MM.1S (cell line): Measurements from ENCODE around the gene FOXI1.

Experiments used
- DNase-seq: peaks from one replicate; pipeline ENCODE4 v3.0.0-alpha.2; 2015
- H2AFZ ChIP-seq: fragments of 300-600 bp; sonication (generic); 2 replicates; pipeline ENCODE4 v1.6.0; 2016; ENCODE audit warnings: antibody characterized with exemption, low read length
- H3F3A ChIP-seq: fragments of 300-600 bp; sonication (generic); 2 replicates; pipeline ENCODE4 v1.6.1; 2016; ENCODE audit warnings: mild to moderate bottlenecking, antibody characterized with exemption, low read length, moderate library complexity, mixed read lengths; ENCODE audit not compliant: insufficient read depth
- H3K27ac ChIP-seq: fragments of 300-600 bp; sonication (generic); 2 replicates; pipeline ENCODE4 v1.5.1; 2016; ENCODE audit warnings: mild to moderate bottlenecking, low read length
- H3K27me3 ChIP-seq: fragments of 300-600 bp; sonication (generic); replicated peaks from 2 replicates; pipeline ENCODE4 v1.6.0; 2016; ENCODE audit warnings: low read length; ENCODE audit not compliant: insufficient read depth
- H3K36me3 ChIP-seq: fragments of 300-600 bp; sonication (generic); replicated peaks from 2 replicates; pipeline ENCODE4 v1.6.1; 2016; ENCODE audit warnings: mild to moderate bottlenecking, low read length, mixed read lengths; ENCODE audit not compliant: insufficient read depth
- H3K4me1 ChIP-seq: fragments of 300-600 bp; sonication (generic); 2 replicates; pipeline ENCODE4 v1.6.1; 2016; ENCODE audit warnings: low read length, mixed read lengths
- H3K4me2 ChIP-seq: fragments of 300-600 bp; sonication (generic); 2 replicates; pipeline ENCODE4 v1.6.0; 2016; ENCODE audit warnings: low read depth, low read length
- H3K4me3 ChIP-seq: fragments of 300-600 bp; sonication (generic); 2 replicates; pipeline ENCODE4 v1.5.1; 2016; ENCODE audit warnings: low read length, mixed read lengths
- H3K79me2 ChIP-seq: fragments of 300-600 bp; sonication (generic); 2 replicates; pipeline ENCODE4 v1.6.1; 2016; ENCODE audit warnings: mixed run types, low read length, mixed read lengths
- H3K9ac ChIP-seq: fragments of 300-600 bp; sonication (generic); 2 replicates; pipeline ENCODE4 v1.6.1; 2016; ENCODE audit warnings: low read length, mixed read lengths
- H3K9me2 ChIP-seq: fragments of 300-600 bp; sonication (generic); replicated peaks from 2 replicates; pipeline ENCODE4 v1.6.1; 2016; ENCODE audit warnings: mild to moderate bottlenecking, low read length, mixed read lengths; ENCODE audit not compliant: insufficient read depth
- H3K9me3 ChIP-seq: fragments of 300-600 bp; sonication (generic); replicated peaks from 2 replicates; pipeline ENCODE4 v1.6.1; 2016; ENCODE audit warnings: mild to moderate bottlenecking, low read length, mixed read lengths; ENCODE audit not compliant: insufficient read depth
- H4K20me1 ChIP-seq: fragments of 300-600 bp; sonication (generic); 2 replicates; pipeline ENCODE4 v1.6.1; 2016; ENCODE audit warnings: mild to moderate bottlenecking, low read length, moderate library complexity, mixed read lengths; ENCODE audit not compliant: insufficient read depth
- CTCF ChIP-seq: fragments of 300-600 bp; sonication (generic); IDR thresholded peaks from 2 replicates; pipeline ENCODE4 v1.5.1; 2016; ENCODE audit warnings: antibody characterized with exemption, low read length, mixed read lengths
- EZH2 ChIP-seq: fragments of 300-600 bp; sonication (generic); optimal IDR thresholded peaks from 2 replicates; pipeline ENCODE3; 2017; ENCODE audit warnings: low read depth, mild to moderate bottlenecking, antibody characterized with exemption, low read length, mixed read lengths
- EZH2phosphoT487 ChIP-seq: fragments of 300-600 bp; sonication (generic); IDR thresholded peaks from 2 replicates; pipeline ENCODE4 v1.6.1; 2018; ENCODE audit warnings: antibody characterized with exemption, low read length

Gene FOXI1

GRCh38 chr5:170105642-170106611, at the start of gene FOXI1:
Gene FOXI1 (plus strand): TSS chr5:170105897. CDS start chr5:170105958, 61 bp downstream.
- Histone ChIP-seq H3K9ac (no peak within 1 kb of the TSS), H3F3A (no peaks in the 10 kb centered on the region), H3K9me2 (no peaks in the 10 kb centered on the region), H4K20me1 (no peaks in the 10 kb centered on the region), H2AFZ (no peak within 1 kb of the TSS), H3K27ac (no peak within 1 kb of the TSS), H3K9me3 (no peaks in the 10 kb centered on the region), H3K36me3 (no peaks in the 10 kb centered on the region), H3K4me1 (no peaks in the 10 kb centered on the region), H3K27me3 (no peaks in the 10 kb centered on the region), H3K4me3 (no peak within 1 kb of the TSS), H3K79me2 (no peaks in the 10 kb centered on the region), H3K4me2 (no peak within 1 kb of the TSS)
- no peak for TF ChIP-seq CTCF
- TF ChIP-seq EZH2phosphoT487: no peak
- no peak for TF ChIP-seq EZH2
- DNase-seq: no peak

- no peak for DNase-seq
- H3K36me3 ChIP-seq: no peaks in the 10 kb centered on the region
- H3K27ac ChIP-seq: no peak overlapping the region
- H3K4me3 ChIP-seq: no peak overlapping the region
- no peak for TF ChIP-seq CTCF
- no peak for TF ChIP-seq EZH2
- no peak for TF ChIP-seq EZH2phosphoT487
- no peaks in the 10 kb centered on the region for H3K79me2 ChIP-seq
- H3K4me1 ChIP-seq: no peaks in the 10 kb centered on the region
- no peak overlapping the region for H2AFZ ChIP-seq
- no peaks in the 10 kb centered on the region for H3K9me3 ChIP-seq
- no peaks in the 10 kb centered on the region for H3F3A ChIP-seq
- no peaks in the 10 kb centered on the region for H3K9me2 ChIP-seq
- H3K9ac ChIP-seq: no peak overlapping the region
- H4K20me1 ChIP-seq: no peaks in the 10 kb centered on the region
- H3K27me3 ChIP-seq: no peaks in the 10 kb centered on the region
- no peak overlapping the region for H3K4me2 ChIP-seq
These were observed 49.0 kb upstream of the FOXI1 start for GRCh38 chr5:170056561-170057267.

GRCh38 chr5:170057311-170057710, 48.4 kb upstream of the FOXI1 start:
- Histone ChIP-seq H3K4me3 (no peak overlapping the region), H3K9me3 (no peaks in the 10 kb centered on the region), H3K27ac (no peak overlapping the region), H3K27me3 (no peaks in the 10 kb centered on the region), H4K20me1 (no peaks in the 10 kb centered on the region), H3K36me3 (no peaks in the 10 kb centered on the region), H3K4me2 (no peak overlapping the region), H2AFZ (no peak overlapping the region), H3K9me2 (no peaks in the 10 kb centered on the region), H3F3A (no peaks in the 10 kb centered on the region), H3K4me1 (no peaks in the 10 kb centered on the region), H3K9ac (no peak overlapping the region), H3K79me2 (no peaks in the 10 kb centered on the region)
- TF ChIP-seq CTCF: no peak
- no peak for TF ChIP-seq EZH2phosphoT487
- no peak for TF ChIP-seq EZH2
- no peak for DNase-seq
